Peyer's patch (tissue), 4 donors: ENCODE measurements around the gene CREB3L2.

Experiments used
- POLR2A ChIP-seq, 2 donors: fragments of 450-650 bp; IDR thresholded peaks; one replicate each; pipeline ENCODE4 v1.5.1; 2017; ENCODE audit warnings: antibody characterized with exemption in 2 of 2, mild to moderate bottlenecking in 2 of 2, moderate library complexity in 2 of 2
- TF ChIP-seq, protein P1 (sequence below), 6 experiments: fragments of 450-650 bp in 4 of 6; fragments of 200-600 bp in 2 of 6; sonication (generic) in 1 of 6; IDR thresholded peaks; one replicate each; pipeline ENCODE4 v1.5.1; 2017 to 2019; ENCODE audit warnings: antibody characterized with exemption in 6 of 6, mild to moderate bottlenecking in 3 of 6, moderate library complexity in 1 of 6

GRCh38 chr7:137846549-137846826 is 155.4 kb downstream of the CREB3L2 start:
- TF ChIP-seq, protein P1, sequence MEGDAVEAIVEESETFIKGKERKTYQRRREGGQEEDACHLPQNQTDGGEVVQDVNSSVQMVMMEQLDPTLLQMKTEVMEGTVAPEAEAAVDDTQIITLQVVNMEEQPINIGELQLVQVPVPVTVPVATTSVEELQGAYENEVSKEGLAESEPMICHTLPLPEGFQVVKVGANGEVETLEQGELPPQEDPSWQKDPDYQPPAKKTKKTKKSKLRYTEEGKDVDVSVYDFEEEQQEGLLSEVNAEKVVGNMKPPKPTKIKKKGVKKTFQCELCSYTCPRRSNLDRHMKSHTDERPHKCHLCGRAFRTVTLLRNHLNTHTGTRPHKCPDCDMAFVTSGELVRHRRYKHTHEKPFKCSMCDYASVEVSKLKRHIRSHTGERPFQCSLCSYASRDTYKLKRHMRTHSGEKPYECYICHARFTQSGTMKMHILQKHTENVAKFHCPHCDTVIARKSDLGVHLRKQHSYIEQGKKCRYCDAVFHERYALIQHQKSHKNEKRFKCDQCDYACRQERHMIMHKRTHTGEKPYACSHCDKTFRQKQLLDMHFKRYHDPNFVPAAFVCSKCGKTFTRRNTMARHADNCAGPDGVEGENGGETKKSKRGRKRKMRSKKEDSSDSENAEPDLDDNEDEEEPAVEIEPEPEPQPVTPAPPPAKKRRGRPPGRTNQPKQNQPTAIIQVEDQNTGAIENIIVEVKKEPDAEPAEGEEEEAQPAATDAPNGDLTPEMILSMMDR (IDR thresholded peaks at IDR 0.05) = no peak
- TF ChIP-seq POLR2A (IDR thresholded peaks at IDR 0.05) = no peak
